ENCODE measurements around the gene PTGIR.

- TF ChIP-seq BHLHE40 (IDR thresholded peaks at IDR 0.05; ENCODE audit: borderline replicate concordance) (no peak), FOXA1 (IDR thresholded peaks at IDR 0.05) (no peak), ELF4 (IDR thresholded peaks at IDR 0.05) (no peak), LEF1 (IDR thresholded peaks at IDR 0.05; ENCODE audit: borderline replicate concordance) (no peak), SP1 (IDR thresholded peaks at IDR 0.05) (no peak), ARNT (IDR thresholded peaks at IDR 0.05) (no peak), FOXK2 (IDR thresholded peaks at IDR 0.05) (no peak), SUZ12 (IDR thresholded peaks at IDR 0.05) (no peak), NFRKB (IDR thresholded peaks at IDR 0.05) (no peak), PKNOX1 (IDR thresholded peaks at IDR 0.05) (no peak), TARDBP (IDR thresholded peaks at IDR 0.05) (no peak), ZNF384 (IDR thresholded peaks at IDR 0.05) (no peak)
These were observed 14.5 kb downstream of the PTGIR start for GRCh38 chr19:46610413-46610775.

Data from HEK293T (cell line).